ENCODE results near the gene SVIL.

SVIL gene

DNA sequence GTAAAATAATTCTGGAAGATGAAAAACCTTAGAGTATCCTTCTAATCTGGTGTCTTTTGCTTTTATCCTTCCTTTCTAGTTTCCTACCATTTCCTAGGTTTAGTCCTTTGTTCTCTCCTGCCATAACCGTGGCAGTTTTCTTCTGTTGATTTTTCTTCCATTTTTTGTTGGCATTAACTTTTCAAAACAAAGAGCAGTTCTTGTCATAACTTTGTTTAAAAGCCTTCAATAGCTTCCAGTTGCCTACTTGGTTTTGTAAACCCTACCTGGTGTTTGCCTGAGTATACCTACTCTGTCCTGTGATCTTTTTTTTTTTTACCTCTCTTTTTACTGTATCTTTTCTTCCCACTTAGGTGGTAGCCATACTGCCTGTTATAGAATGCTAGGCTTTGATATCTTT is 220.3 kb downstream of the SVIL start:
- TF ChIP-seq EZH2phosphoT487 (IDR thresholded peaks at IDR 0.05; ENCODE audit: low read length) (no peak), EZH2 (optimal IDR thresholded peaks at IDR 0.05; ENCODE audit: low read depth, low read length) (no peak)
- TF ChIP-seq, protein P1, sequence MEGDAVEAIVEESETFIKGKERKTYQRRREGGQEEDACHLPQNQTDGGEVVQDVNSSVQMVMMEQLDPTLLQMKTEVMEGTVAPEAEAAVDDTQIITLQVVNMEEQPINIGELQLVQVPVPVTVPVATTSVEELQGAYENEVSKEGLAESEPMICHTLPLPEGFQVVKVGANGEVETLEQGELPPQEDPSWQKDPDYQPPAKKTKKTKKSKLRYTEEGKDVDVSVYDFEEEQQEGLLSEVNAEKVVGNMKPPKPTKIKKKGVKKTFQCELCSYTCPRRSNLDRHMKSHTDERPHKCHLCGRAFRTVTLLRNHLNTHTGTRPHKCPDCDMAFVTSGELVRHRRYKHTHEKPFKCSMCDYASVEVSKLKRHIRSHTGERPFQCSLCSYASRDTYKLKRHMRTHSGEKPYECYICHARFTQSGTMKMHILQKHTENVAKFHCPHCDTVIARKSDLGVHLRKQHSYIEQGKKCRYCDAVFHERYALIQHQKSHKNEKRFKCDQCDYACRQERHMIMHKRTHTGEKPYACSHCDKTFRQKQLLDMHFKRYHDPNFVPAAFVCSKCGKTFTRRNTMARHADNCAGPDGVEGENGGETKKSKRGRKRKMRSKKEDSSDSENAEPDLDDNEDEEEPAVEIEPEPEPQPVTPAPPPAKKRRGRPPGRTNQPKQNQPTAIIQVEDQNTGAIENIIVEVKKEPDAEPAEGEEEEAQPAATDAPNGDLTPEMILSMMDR (IDR thresholded peaks at IDR 0.05; ENCODE audit: low read length) = no peak
- no peak for DNase-seq
- Histone ChIP-seq H3K9ac (ENCODE audit: low read length) (no peak overlapping the region), H3F3A (ENCODE audit: insufficient read depth, low read length) (no peaks in the 10 kb centered on the region), H3K4me3 (ENCODE audit: low read length) (no peak overlapping the region), H3K79me2 (ENCODE audit: low read length) (peaks cover 40% of the 10 kb centered on the region), H3K36me3 (replicated peaks; ENCODE audit: insufficient read depth, low read length) (0 out of 2 replicates have a peak, but pooled peaks cover 3% of the 10 kb centered on the region), H3K27me3 (replicated peaks; ENCODE audit: insufficient read depth, low read length) (no peaks in the 10 kb centered on the region), H2AFZ (ENCODE audit: low read length) (no peak overlapping the region), H4K20me1 (ENCODE audit: insufficient read depth, low read length) (no peaks in the 10 kb centered on the region), H3K4me1 (ENCODE audit: low read length) (no peaks in the 10 kb centered on the region), H3K9me3 (replicated peaks; ENCODE audit: insufficient read depth, low read length) (no peaks in the 10 kb centered on the region), H3K9me2 (replicated peaks; ENCODE audit: insufficient read depth, low read length) (no peaks in the 10 kb centered on the region), H3K4me2 (ENCODE audit: low read depth, low read length) (no peak overlapping the region), H3K27ac (ENCODE audit: low read length) (no peak overlapping the region)

DNA sequence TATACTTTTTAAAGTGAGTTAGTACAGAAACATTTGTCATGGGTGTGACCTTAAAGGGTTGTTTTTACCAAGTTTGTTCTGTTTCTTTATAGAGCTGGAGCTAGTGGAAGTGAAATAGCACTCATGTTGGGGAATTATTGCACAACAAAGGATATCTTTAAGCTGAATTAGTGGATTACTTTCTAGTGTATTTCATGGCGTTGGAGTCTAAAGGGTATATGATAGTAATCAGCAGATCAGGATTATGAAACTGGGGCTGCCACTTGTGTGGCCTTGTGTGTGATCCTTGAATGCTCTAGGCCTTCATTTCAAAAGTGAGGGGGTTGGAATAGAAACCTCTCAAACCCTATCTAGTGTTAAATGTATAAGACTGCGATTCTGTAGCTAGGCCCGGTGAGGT is 222.3 kb downstream of the SVIL start:
- H3K27ac ChIP-seq (ENCODE audit: low read length) = no peak overlapping the region
- no peak overlapping the region for H3K4me2 ChIP-seq (ENCODE audit: low read depth, low read length)
- 0 out of 2 replicates have a peak, but pooled peaks cover 3% of the 10 kb centered on the region for H3K36me3 ChIP-seq (replicated peaks; ENCODE audit: insufficient read depth, low read length)
- H3K9me3 ChIP-seq (replicated peaks; ENCODE audit: insufficient read depth, low read length) = no peaks in the 10 kb centered on the region
- no peaks in the 10 kb centered on the region for H3K9me2 ChIP-seq (replicated peaks; ENCODE audit: insufficient read depth, low read length)
- TF ChIP-seq EZH2phosphoT487 (IDR thresholded peaks at IDR 0.05; ENCODE audit: low read length) (no peak), EZH2 (optimal IDR thresholded peaks at IDR 0.05; ENCODE audit: low read depth, low read length) (no peak)
- TF ChIP-seq, protein P1 (IDR thresholded peaks at IDR 0.05; ENCODE audit: low read length) = no peak
- H3K27me3 ChIP-seq (replicated peaks; ENCODE audit: insufficient read depth, low read length) = no peaks in the 10 kb centered on the region
- no peak overlapping the region for H3K9ac ChIP-seq (ENCODE audit: low read length)
- no peaks in the 10 kb centered on the region; the same call in 1 of the 2 replicates for H3F3A ChIP-seq (ENCODE audit: insufficient read depth, low read length)
- no peak for DNase-seq
- H3K4me3 ChIP-seq (ENCODE audit: low read length) = no peak overlapping the region
- peaks cover 40% of the 10 kb centered on the region for H3K79me2 ChIP-seq (ENCODE audit: low read length)
- no peak overlapping the region for H2AFZ ChIP-seq (ENCODE audit: low read length)
- no peaks in the 10 kb centered on the region for H3K4me1 ChIP-seq (ENCODE audit: low read length)
- H4K20me1 ChIP-seq (ENCODE audit: insufficient read depth, low read length) = no peaks in the 10 kb centered on the region

DNA sequence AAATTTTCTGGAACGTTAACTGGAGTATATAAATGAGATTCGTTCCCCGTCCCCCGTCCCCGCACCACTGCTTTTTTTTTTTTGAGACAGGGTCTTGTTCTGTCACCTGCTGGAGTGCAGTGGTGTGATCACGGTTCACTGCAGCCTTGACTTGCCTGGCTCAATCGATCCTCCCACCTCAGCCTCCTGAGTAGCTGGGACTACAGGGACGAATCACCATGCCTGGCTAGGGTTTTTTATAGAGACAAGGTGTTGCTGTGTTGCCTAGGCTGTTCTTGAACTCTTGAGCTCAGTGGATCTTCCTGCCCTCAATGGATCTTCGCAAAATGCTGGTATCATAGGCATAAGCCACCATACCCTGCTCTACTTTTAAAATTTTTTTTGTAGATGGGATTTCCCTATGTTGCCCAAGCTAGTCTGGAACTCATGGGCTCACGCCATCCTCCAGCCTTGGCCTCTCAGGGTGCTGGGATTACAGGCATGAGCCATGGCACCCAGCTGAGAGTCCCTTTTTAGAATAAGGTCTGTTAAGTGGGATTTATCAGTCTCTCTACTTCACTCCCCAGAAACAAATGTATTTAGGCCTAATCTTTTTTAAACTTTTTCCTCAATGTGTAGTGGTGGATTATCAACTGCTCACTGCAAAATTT is 223.0 kb downstream of the SVIL start:
- Histone ChIP-seq H3K27me3 (replicated peaks; ENCODE audit: insufficient read depth, low read length) (no peaks in the 10 kb centered on the region), H3K4me2 (ENCODE audit: low read depth, low read length) (no peak overlapping the region), H3K79me2 (ENCODE audit: low read length) (peaks cover 40% of the 10 kb centered on the region), H3K9ac (ENCODE audit: low read length) (no peak overlapping the region), H2AFZ (ENCODE audit: low read length) (no peak overlapping the region), H4K20me1 (ENCODE audit: insufficient read depth, low read length) (no peaks in the 10 kb centered on the region), H3K9me2 (replicated peaks; ENCODE audit: insufficient read depth, low read length) (no peaks in the 10 kb centered on the region), H3K4me3 (ENCODE audit: low read length) (no peak overlapping the region), H3K27ac (ENCODE audit: low read length) (no peak overlapping the region), H3K4me1 (ENCODE audit: low read length) (no peaks in the 10 kb centered on the region), H3F3A (ENCODE audit: insufficient read depth, low read length) (no peaks in the 10 kb centered on the region; the same call in 1 of the 2 replicates), H3K36me3 (replicated peaks; ENCODE audit: insufficient read depth, low read length) (0 out of 2 replicates have a peak, but pooled peaks cover 3% of the 10 kb centered on the region), H3K9me3 (replicated peaks; ENCODE audit: insufficient read depth, low read length) (no peaks in the 10 kb centered on the region)
- no peak for DNase-seq
- TF ChIP-seq, protein P1 (IDR thresholded peaks at IDR 0.05; ENCODE audit: low read length) = no peak
- TF ChIP-seq EZH2 (optimal IDR thresholded peaks at IDR 0.05; ENCODE audit: low read depth, low read length) = no peak
- no peak for TF ChIP-seq EZH2phosphoT487 (IDR thresholded peaks at IDR 0.05; ENCODE audit: low read length)

Data from MM.1S (cell line).